Kidney (tissue), 14 donors: Measurements from ENCODE around the gene TUSC2. TPM values are rescaled to one million over a fixed set of nuclear protein-coding genes. Genes with fewer than 3 reads are reported as not detected.

Experiments used
- DNase-seq, 5 donors: peaks; one replicate each; pipeline ENCODE4 v3.0.0-alpha.2; 2013 to 2020
- FAIRE-seq: peaks from 2 replicates; lab custom pipeline; 2012; peaks lifted over from hg19 to GRCh38; lab: Jason Lieb, UNC
- H3K27ac ChIP-seq, 2 donors: one replicate each; pipeline ENCODE4 v1.7.0; 2013; ENCODE audit warnings: low read depth in 2 of 2, low read length in 2 of 2, inconsistent platforms in 1 of 2
- H3K27me3 ChIP-seq: one replicate; pipeline ENCODE4 v1.7.1; 2013; ENCODE audit warnings: low read length, inconsistent platforms; ENCODE audit not compliant: control insufficient read depth, insufficient read depth
- H3K36me3 ChIP-seq, 3 donors: one replicate each; pipeline versions ENCODE4 v1.7.0 to v1.7.1; 2013; ENCODE audit warnings: low read length in 3 of 3, control low read depth in 1 of 3, inconsistent platforms in 1 of 3; ENCODE audit not compliant: insufficient read depth in 3 of 3, control insufficient read depth in 2 of 3
- H3K4me1 ChIP-seq, 3 donors: one replicate each; pipeline versions ENCODE4 v1.7.0 to v1.7.1; 2013; ENCODE audit warnings: low read length in 3 of 3, inconsistent platforms in 1 of 3, low read depth in 1 of 3; ENCODE audit not compliant: control insufficient read depth in 2 of 3, insufficient read depth in 2 of 3
- H3K4me3 ChIP-seq, 3 donors: one replicate each; pipeline versions ENCODE4 v1.7.0 to v1.8.1; 2013; ENCODE audit warnings: low read length in 3 of 3, control low read depth in 1 of 3, inconsistent platforms in 1 of 3
- H3K9ac ChIP-seq, 3 donors: one replicate each; pipeline versions ENCODE4 v1.7.0 to v1.7.1; 2013; ENCODE audit warnings: low read length in 3 of 3, control low read depth in 1 of 3, inconsistent platforms in 1 of 3
- H3K9me3 ChIP-seq, 3 donors: one replicate each; pipeline versions ENCODE4 v1.7.0 to v1.7.1; 2013; ENCODE audit warnings: low read length in 3 of 3, control low read depth in 1 of 3, inconsistent platforms in 1 of 3; ENCODE audit not compliant: control insufficient read depth in 2 of 3, insufficient read depth in 1 of 3
- intact Hi-C: fragments of 100-400 bp; cut with DNase I; formaldehyde crosslinking; loops from one replicate; pipeline ENCODE4 v1.11.1; 2022
- polyA plus RNA-seq: library from polyadenylated mRNA; stranded (reverse); fragments of 350-450 nt; fragmentation: Illumina TruSeq; extraction: RNeasy Lipid Tissue Mini Kit (QIAGEN cat#74804); gene quantifications from one replicate; pipeline ENCODE4 v1.2.3, GENCODE V29; 2014; ENCODE audit warnings: low read depth, low replicate concordance; ENCODE audit not compliant: insufficient read depth
- total RNA-seq: library from RNA; stranded (reverse); fragmentation: NEBNext Ultra II Directional; extraction: Animal tissue kit (Norgen Biotek cat#: 25700); gene quantifications from one replicate; pipeline ENCODE4 v1.2.1, GENCODE V29; 2021
- TF ChIP-seq, protein P1 (sequence below): IDR thresholded peaks from 3 replicates; pipeline ENCODE4 v1.5.1; 2012; ENCODE audit warnings: mild to moderate bottlenecking, moderate library complexity, borderline replicate concordance; ENCODE audit not compliant: insufficient read depth; ENCODE audit errors: extremely low read depth
- donor health status: control.
- donor health status: control.
- donor health status: control.
- donor health status: control.
- donor health status: control.
- donor health status: DM: yes; HTN: yes; CAD: no.
- donor health status: Normal renal cell carcinoma (clear cell type).

TUSC2 gene
- total and polyA plus RNA-seq, 2 donors from 2014 or later: 33.6 to 60.0 TPM

GRCh38 chr3:50297384-50297775 lies 30.6 kb downstream of the TUSC2 start:
- Histone ChIP-seq H3K4me1 (peaks cover 7 to 36% (median 27%) of the 10 kb centered on the region in 3 donors), H3K4me3 (no peak overlapping the region), H3K36me3 (peaks cover 0 to 6% (median 3%) of the 10 kb centered on the region in 3 donors), H3K27ac (no peak overlapping the region), H3K27me3 (no peaks in the 10 kb centered on the region), H3K9me3 (no peaks in the 10 kb centered on the region), H3K9ac (no peak overlapping the region)
- TF ChIP-seq, protein P1, sequence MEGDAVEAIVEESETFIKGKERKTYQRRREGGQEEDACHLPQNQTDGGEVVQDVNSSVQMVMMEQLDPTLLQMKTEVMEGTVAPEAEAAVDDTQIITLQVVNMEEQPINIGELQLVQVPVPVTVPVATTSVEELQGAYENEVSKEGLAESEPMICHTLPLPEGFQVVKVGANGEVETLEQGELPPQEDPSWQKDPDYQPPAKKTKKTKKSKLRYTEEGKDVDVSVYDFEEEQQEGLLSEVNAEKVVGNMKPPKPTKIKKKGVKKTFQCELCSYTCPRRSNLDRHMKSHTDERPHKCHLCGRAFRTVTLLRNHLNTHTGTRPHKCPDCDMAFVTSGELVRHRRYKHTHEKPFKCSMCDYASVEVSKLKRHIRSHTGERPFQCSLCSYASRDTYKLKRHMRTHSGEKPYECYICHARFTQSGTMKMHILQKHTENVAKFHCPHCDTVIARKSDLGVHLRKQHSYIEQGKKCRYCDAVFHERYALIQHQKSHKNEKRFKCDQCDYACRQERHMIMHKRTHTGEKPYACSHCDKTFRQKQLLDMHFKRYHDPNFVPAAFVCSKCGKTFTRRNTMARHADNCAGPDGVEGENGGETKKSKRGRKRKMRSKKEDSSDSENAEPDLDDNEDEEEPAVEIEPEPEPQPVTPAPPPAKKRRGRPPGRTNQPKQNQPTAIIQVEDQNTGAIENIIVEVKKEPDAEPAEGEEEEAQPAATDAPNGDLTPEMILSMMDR: no peak
- DNase-seq (peak in 1 of 5 donors; percentile 59), FAIRE-seq (no peak)
- intact Hi-C loops: no loop called here

DNA sequence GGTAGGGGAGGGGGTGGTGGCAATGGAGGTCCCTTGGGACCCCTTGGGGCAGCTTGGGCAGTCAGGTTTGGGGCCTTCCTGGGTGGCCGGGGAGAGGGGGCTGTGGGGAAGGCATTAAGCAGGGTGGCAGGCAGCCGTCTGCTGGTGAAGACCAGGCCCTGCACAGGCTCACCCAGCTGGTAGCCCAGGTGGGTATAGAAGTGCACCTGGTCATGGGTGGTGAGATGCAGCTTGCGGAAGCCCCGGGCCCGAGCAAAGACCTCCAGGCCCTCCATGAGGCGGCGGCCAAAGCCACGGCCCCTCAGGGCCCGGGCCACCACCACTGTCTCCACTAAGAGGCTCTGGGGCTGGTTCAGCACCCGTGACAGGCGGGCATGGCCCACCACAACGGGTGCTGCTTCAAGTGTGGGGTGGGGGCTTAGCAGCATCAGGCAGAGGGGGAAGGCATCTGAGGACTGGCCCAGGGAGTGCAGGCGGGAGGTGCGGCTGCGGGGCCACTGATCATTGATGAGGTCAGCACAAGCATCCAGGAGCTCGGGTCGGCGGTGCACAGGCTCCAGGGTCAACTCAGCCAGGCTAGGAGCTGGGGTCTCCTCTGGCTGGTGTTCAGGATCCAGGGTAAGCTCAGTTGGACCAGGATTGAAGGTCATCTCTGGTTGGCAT lies 31.2 kb downstream of the TUSC2 start:
- intact Hi-C loops: no loop called here
- Histone ChIP-seq H3K4me3 (no peak overlapping the region), H3K27me3 (no peaks in the 10 kb centered on the region), H3K9me3 (no peaks in the 10 kb centered on the region), H3K27ac (no peak overlapping the region), H3K9ac (no peak overlapping the region), H3K36me3 (peaks cover 0 to 6% (median 3%) of the 10 kb centered on the region in 3 donors), H3K4me1 (peaks cover 7 to 31% (median 27%) of the 10 kb centered on the region in 3 donors)
- TF ChIP-seq, protein P1: no peak
- FAIRE-seq: no peak
- peak in 1 of 5 donors; percentile 64 for DNase-seq

GRCh38 chr3:50295553-50296431 lies 32.2 kb downstream of the TUSC2 start:
- Histone ChIP-seq H3K4me1 (peaks cover 7 to 35% (median 34%) of the 10 kb centered on the region in 3 donors), H3K9ac (no peak overlapping the region), H3K36me3 (peaks cover 0 to 6% (median 3%) of the 10 kb centered on the region in 3 donors), H3K4me3 (no peak overlapping the region), H3K27ac (no peak overlapping the region), H3K27me3 (no peaks in the 10 kb centered on the region), H3K9me3 (no peaks in the 10 kb centered on the region)
- intact Hi-C loops: no loop called here
- TF ChIP-seq, protein P1: no peak
- DNase-seq: peak in 1 of 5 donors; percentile 48
- FAIRE-seq: no peak
